HepG2 (cell line): ENCODE measurements around the gene CD68.

ENCODE experiments used
- ATF7 ChIP-seq, 2 experiments: fragments of 450-650 bp in 1 of 2; sonication (generic) in 1 of 2; formaldehyde crosslinking in 1 of 2; IDR thresholded peaks; 2 replicates each; pipeline versions ENCODE4 v1.4.0 to v1.6.1; 2016 to 2020; ENCODE audit warnings: antibody characterized with exemption in 1 of 2, mild to moderate bottlenecking in 1 of 2, missing genetic modification reagents in 1 of 2
- FOXK1 ChIP-seq: sonication (generic); formaldehyde crosslinking; IDR thresholded peaks from 2 replicates; pipeline ENCODE4 v1.4.0; 2020; ENCODE audit warnings: low read depth, missing genetic modification reagents, borderline replicate concordance
- GABPA ChIP-seq, 2 experiments: IDR thresholded peaks; 2 replicates each; pipeline ENCODE4 v1.6.1; 2011 to 2016; ENCODE audit warnings: low read depth in 2 of 2, low read length in 1 of 2, missing biosample characterization in 1 of 2, missing genetic modification characterization in 1 of 2
- HDAC6 ChIP-seq: fragments of 200-600 bp; sonication (generic); IDR thresholded peaks from 2 replicates; pipeline ENCODE4 v1.7.0; 2017; ENCODE audit warnings: mild to moderate bottlenecking, antibody characterized with exemption, low read length, low read depth
- MZF1 ChIP-seq: sonication (generic); formaldehyde crosslinking; IDR thresholded peaks from 2 replicates; pipeline ENCODE4 v1.8.1; 2023; ENCODE audit warnings: mild to moderate bottlenecking, missing genetic modification reagents, borderline replicate concordance
- RAD21 ChIP-seq: fragments of 450-650 bp; formaldehyde crosslinking; IDR thresholded peaks from 2 replicates; pipeline ENCODE4 v1.5.0; 2020; ENCODE audit warnings: mild to moderate bottlenecking
- SMAD3 ChIP-seq: sonication (generic); formaldehyde crosslinking; IDR thresholded peaks from 2 replicates; pipeline ENCODE4 v1.4.0; 2020; ENCODE audit warnings: missing genetic modification reagents
- ZNF235 ChIP-seq: sonication (generic); formaldehyde crosslinking; IDR thresholded peaks from 2 replicates; pipeline ENCODE4 v1.8.1; 2023; ENCODE audit warnings: mild to moderate bottlenecking, missing genetic modification reagents, borderline replicate concordance
- ZNF550 ChIP-seq: sonication (generic); formaldehyde crosslinking; IDR thresholded peaks from 2 replicates; pipeline ENCODE4 v1.4.0; 2020; ENCODE audit warnings: mild to moderate bottlenecking, missing genetic modification reagents, borderline replicate concordance
- ZNF883 ChIP-seq: sonication (generic); formaldehyde crosslinking; IDR thresholded peaks from 2 replicates; pipeline ENCODE4 v1.5.1; 2020; ENCODE audit warnings: mild to moderate bottlenecking, missing genetic modification reagents; ENCODE audit errors: not compliant biosample characterization
- TF ChIP-seq, protein P1 (sequence below): sonication (generic); formaldehyde crosslinking; IDR thresholded peaks from 2 replicates; pipeline ENCODE4 v1.5.0; 2020; ENCODE audit warnings: missing genetic modification reagents, mild to moderate bottlenecking, borderline replicate concordance
- TF ChIP-seq, protein P2 (sequence below): sonication (generic); formaldehyde crosslinking; IDR thresholded peaks from 2 replicates; pipeline ENCODE4 v1.5.0; 2020; ENCODE audit warnings: mild to moderate bottlenecking, missing genetic modification reagents, moderate library complexity

DNA sequence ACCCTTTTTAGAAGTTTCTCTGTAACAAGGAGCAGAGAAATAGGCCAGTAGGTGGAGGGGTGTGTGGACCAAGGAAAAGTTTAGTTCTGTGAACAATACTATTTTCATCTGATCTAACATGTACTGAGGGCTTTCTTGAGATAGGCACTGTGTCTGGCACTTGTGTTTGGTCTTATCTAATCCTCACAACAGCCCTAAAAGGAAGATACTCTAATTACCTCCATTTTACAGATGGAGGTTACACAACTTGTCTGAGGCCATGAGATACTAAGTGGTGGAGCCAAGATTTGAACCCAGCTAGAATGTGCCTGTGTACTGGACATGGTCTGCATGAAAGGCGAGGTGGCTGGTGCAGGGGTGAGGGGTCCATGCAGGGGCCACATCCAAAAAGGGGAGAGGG is 26.1 kb upstream of the CD68 start:
- no peak for TF ChIP-seq ATF7 (IDR thresholded peaks at IDR 0.05)
- TF ChIP-seq ATF7 (CRISPR knock-in tag; IDR thresholded peaks at IDR 0.05), result no peak
- no peak for TF ChIP-seq GABPA (IDR thresholded peaks at IDR 0.05; ENCODE audit: low read depth, low read length)
- no peak for TF ChIP-seq GABPA (CRISPR knock-in tag; IDR thresholded peaks at IDR 0.05; ENCODE audit: low read depth)
- TF ChIP-seq RAD21 (CRISPR knock-in tag), result no peak
- no peak for TF ChIP-seq ZNF235 (CRISPR knock-in tag)
- TF ChIP-seq, protein P1, sequence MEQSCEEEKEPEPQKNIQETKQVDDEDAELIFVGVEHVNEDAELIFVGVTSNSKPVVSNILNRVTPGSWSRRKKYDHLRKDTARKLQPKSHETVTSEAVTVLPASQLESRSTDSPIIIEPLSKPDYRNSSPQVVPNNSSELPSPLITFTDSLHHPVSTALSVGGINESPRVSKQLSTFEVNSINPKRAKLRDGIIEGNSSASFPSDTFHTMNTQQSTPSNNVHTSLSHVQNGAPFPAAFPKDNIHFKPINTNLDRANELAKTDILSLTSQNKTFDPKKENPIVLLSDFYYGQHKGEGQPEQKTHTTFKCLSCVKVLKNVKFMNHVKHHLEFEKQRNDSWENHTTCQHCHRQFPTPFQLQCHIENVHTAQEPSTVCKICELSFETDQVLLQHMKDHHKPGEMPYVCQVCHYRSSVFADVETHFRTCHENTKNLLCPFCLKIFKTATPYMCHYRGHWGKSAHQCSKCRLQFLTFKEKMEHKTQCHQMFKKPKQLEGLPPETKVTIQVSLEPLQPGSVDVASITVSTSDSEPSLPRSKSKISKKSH, result no peak
- TF ChIP-seq ZNF883 (CRISPR knock-in tag), result no peak
- TF ChIP-seq FOXK1 (CRISPR knock-in tag), result no peak
- TF ChIP-seq, protein P2, sequence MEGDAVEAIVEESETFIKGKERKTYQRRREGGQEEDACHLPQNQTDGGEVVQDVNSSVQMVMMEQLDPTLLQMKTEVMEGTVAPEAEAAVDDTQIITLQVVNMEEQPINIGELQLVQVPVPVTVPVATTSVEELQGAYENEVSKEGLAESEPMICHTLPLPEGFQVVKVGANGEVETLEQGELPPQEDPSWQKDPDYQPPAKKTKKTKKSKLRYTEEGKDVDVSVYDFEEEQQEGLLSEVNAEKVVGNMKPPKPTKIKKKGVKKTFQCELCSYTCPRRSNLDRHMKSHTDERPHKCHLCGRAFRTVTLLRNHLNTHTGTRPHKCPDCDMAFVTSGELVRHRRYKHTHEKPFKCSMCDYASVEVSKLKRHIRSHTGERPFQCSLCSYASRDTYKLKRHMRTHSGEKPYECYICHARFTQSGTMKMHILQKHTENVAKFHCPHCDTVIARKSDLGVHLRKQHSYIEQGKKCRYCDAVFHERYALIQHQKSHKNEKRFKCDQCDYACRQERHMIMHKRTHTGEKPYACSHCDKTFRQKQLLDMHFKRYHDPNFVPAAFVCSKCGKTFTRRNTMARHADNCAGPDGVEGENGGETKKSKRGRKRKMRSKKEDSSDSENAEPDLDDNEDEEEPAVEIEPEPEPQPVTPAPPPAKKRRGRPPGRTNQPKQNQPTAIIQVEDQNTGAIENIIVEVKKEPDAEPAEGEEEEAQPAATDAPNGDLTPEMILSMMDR, result no peak
- no peak for TF ChIP-seq ZNF550 (CRISPR knock-in tag)
- no peak for TF ChIP-seq SMAD3
- TF ChIP-seq MZF1 (CRISPR knock-in tag), result no peak
- TF ChIP-seq HDAC6, result no peak
